ENCODE results near the gene LMOD1.

DNA sequence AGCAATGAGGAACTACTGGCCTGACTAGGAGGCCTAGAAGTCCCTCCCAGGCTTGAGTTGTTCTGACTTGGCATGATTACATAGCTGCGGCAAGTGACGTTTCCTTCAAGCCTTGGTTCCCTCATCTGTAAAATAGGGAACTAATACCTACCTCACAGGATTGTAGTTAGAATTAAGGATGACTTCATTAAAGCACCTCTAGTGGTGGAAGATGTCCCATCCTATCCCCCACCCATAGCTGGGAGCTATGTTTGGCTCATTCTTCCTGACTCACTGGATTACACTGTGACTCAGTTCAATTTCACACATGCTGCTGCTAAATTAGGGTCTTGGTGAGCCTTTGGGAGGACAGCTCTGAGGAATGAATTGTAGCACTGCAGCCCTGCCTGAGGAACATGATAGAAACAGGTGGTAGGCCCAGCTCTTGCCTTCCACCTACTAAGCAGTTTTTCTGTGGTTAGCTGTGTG lies 63.6 kb downstream of the LMOD1 start:
- TF ChIP-seq, protein P1, sequence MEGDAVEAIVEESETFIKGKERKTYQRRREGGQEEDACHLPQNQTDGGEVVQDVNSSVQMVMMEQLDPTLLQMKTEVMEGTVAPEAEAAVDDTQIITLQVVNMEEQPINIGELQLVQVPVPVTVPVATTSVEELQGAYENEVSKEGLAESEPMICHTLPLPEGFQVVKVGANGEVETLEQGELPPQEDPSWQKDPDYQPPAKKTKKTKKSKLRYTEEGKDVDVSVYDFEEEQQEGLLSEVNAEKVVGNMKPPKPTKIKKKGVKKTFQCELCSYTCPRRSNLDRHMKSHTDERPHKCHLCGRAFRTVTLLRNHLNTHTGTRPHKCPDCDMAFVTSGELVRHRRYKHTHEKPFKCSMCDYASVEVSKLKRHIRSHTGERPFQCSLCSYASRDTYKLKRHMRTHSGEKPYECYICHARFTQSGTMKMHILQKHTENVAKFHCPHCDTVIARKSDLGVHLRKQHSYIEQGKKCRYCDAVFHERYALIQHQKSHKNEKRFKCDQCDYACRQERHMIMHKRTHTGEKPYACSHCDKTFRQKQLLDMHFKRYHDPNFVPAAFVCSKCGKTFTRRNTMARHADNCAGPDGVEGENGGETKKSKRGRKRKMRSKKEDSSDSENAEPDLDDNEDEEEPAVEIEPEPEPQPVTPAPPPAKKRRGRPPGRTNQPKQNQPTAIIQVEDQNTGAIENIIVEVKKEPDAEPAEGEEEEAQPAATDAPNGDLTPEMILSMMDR (IDR thresholded peaks at IDR 0.05), result peak; percentile 30
- TF ChIP-seq EZH2 (IDR thresholded peaks at IDR 0.05; ENCODE audit: borderline replicate concordance, insufficient read depth, low read depth, low read length, poor library complexity, severe bottlenecking), result no peak

All from B cell (primary cell).